OCI-LY3 (cell line): ENCODE results near the gene LRTM2.

ENCODE experiments used
- H2AFZ ChIP-seq: fragments of 200-600, 300-600 bp; shearing (Covaris generic); 2 replicates; pipeline ENCODE4 v1.6.0; 2014; ENCODE audit warnings: antibody characterized with exemption, low read depth, low read length
- H3K27ac ChIP-seq: fragments of 200-600, 300-600 bp; sonication (generic); 2 replicates; pipeline ENCODE4 v1.5.1; 2014; ENCODE audit warnings: mild to moderate bottlenecking, low read length, moderate library complexity, mixed read lengths
- H3K27me3 ChIP-seq: fragments of 200-600, 300-600 bp; sonication (generic); 2 replicates; pipeline ENCODE4 v1.6.1; 2014; ENCODE audit warnings: low read depth, low read length, mixed read lengths
- H3K36me3 ChIP-seq: fragments of 200-600, 300-600 bp; sonication (generic); replicated peaks from 2 replicates; pipeline ENCODE3; 2014; ENCODE audit warnings: low read depth, low read length, mixed read lengths
- H3K4me1 ChIP-seq: fragments of 300-600, 200-600 bp; sonication (generic); 2 replicates; pipeline ENCODE4 v1.6.1; 2014; ENCODE audit warnings: low read length, mixed read lengths
- H3K4me2 ChIP-seq: fragments of 200-600, 300-600 bp; sonication (generic); 2 replicates; pipeline ENCODE4 v1.6.1; 2014; ENCODE audit warnings: low read length, mixed read lengths
- H3K4me3 ChIP-seq: fragments of 300-600, 200-600 bp; sonication (generic); 2 replicates; pipeline ENCODE4 v1.5.1; 2014; ENCODE audit warnings: antibody characterized with exemption, mild to moderate bottlenecking, low read length, moderate library complexity
- H3K79me2 ChIP-seq: fragments of 300-600, 200-600 bp; shearing (Covaris generic); 2 replicates; pipeline ENCODE4 v1.6.1; 2014; ENCODE audit warnings: mild to moderate bottlenecking, low read length, mixed read lengths
- H3K9ac ChIP-seq: fragments of 300-600, 200-600 bp; shearing (Covaris generic); 2 replicates; pipeline ENCODE4 v1.6.0; 2014; ENCODE audit warnings: mild to moderate bottlenecking, low read length, moderate library complexity
- H3K9me3 ChIP-seq: fragments of 200-600, 300-600 bp; shearing (Covaris generic); 2 replicates; pipeline ENCODE4 v1.6.1; 2014; ENCODE audit warnings: low read length, mixed read lengths; ENCODE audit not compliant: insufficient read depth
- H4K20me1 ChIP-seq: fragments of 200-600, 300-600 bp; sonication (generic); 2 replicates; pipeline ENCODE4 v1.6.1; 2016; ENCODE audit warnings: low read length, mixed read lengths; ENCODE audit not compliant: insufficient read depth
- EZH2phosphoT487 ChIP-seq: fragments of 200-600 bp; shearing (Covaris generic); IDR thresholded peaks from 2 replicates; pipeline ENCODE4 v1.6.1; 2018; ENCODE audit warnings: antibody characterized with exemption, mixed run types, low read depth
- TF ChIP-seq, protein P1 (sequence below): fragments of 200-600, 300-600 bp; sonication (generic); IDR thresholded peaks from 2 replicates; pipeline ENCODE4 v1.5.1; 2014; ENCODE audit warnings: antibody characterized with exemption, low read length, low read depth

The LRTM2 gene

DNA sequence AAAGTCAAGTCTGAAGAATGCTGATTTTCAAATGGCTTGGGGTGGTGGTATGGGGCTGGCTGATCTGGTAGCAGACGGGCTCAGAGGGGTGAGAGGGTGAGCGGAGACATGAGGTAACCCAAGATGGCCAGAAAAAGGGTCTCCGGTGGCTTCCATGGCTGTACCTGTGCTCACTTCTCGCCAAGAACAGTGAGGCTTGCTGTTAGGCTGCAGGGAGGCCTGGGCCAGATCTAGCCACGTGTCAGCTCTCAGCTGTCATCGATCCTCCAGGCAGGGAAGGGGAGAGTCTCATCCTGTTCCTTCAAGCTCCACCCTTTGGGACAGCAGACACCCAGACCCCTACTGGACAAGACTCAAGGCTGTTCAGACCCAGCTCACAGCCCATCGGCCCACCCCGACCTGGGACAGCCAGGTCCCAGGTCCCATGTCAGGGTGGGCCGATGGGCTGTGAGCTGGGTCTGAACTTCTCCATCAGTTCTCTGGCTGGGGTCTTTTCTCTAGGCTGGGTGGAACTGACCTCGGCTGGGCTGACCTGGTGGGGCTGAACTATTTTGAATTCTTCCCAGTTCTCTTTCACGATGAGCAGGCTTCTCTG lies 9.0 kb downstream of the LRTM2 start:
- Histone ChIP-seq H3K4me3 (no peak overlapping the region), H3K9ac (no peak overlapping the region), H3K27me3 (peaks cover 5% of the 10 kb centered on the region; the same call in 1 of the 2 replicates), H3K36me3 (no peaks in the 10 kb centered on the region), H3K79me2 (no peaks in the 10 kb centered on the region), H4K20me1 (no peaks in the 10 kb centered on the region), H3K27ac (no peak overlapping the region), H3K4me2 (no peak overlapping the region), H3K4me1 (no peaks in the 10 kb centered on the region), H3K9me3 (no peaks in the 10 kb centered on the region), H2AFZ (no peak overlapping the region)
- no peak for TF ChIP-seq EZH2phosphoT487
- TF ChIP-seq, protein P1, sequence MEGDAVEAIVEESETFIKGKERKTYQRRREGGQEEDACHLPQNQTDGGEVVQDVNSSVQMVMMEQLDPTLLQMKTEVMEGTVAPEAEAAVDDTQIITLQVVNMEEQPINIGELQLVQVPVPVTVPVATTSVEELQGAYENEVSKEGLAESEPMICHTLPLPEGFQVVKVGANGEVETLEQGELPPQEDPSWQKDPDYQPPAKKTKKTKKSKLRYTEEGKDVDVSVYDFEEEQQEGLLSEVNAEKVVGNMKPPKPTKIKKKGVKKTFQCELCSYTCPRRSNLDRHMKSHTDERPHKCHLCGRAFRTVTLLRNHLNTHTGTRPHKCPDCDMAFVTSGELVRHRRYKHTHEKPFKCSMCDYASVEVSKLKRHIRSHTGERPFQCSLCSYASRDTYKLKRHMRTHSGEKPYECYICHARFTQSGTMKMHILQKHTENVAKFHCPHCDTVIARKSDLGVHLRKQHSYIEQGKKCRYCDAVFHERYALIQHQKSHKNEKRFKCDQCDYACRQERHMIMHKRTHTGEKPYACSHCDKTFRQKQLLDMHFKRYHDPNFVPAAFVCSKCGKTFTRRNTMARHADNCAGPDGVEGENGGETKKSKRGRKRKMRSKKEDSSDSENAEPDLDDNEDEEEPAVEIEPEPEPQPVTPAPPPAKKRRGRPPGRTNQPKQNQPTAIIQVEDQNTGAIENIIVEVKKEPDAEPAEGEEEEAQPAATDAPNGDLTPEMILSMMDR: no peak

DNA sequence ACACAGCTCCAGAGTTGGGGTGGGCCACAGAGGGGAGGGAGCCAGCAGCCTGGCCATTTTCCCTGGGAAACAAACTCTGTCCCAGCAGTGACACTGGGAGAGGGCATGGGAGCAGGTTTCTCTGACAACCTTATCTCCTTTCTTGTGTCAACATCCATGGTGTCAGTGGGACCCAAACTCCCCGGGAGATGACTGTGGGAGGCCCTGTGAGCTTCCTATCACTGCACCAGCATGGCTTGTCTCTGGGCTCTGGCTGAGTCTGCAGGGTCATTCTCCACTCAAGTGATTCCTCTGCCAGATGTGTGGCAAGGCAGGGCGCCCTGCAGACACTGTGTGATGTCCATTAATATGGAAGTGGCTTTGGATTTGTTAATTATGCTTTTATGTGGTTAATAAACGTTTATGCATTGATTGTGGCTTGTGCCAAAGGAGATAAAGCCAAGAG lies 10.1 kb downstream of the LRTM2 start:
- Histone ChIP-seq H3K27me3 (peaks cover 5% of the 10 kb centered on the region; the same call in 1 of the 2 replicates), H3K4me3 (no peak overlapping the region), H3K4me1 (no peaks in the 10 kb centered on the region), H3K9ac (no peak overlapping the region), H3K36me3 (no peaks in the 10 kb centered on the region), H2AFZ (no peak overlapping the region), H3K9me3 (no peaks in the 10 kb centered on the region), H4K20me1 (no peaks in the 10 kb centered on the region), H3K27ac (no peak overlapping the region), H3K4me2 (no peak overlapping the region), H3K79me2 (no peaks in the 10 kb centered on the region)
- TF ChIP-seq EZH2phosphoT487: no peak
- TF ChIP-seq, protein P1: no peak

DNA sequence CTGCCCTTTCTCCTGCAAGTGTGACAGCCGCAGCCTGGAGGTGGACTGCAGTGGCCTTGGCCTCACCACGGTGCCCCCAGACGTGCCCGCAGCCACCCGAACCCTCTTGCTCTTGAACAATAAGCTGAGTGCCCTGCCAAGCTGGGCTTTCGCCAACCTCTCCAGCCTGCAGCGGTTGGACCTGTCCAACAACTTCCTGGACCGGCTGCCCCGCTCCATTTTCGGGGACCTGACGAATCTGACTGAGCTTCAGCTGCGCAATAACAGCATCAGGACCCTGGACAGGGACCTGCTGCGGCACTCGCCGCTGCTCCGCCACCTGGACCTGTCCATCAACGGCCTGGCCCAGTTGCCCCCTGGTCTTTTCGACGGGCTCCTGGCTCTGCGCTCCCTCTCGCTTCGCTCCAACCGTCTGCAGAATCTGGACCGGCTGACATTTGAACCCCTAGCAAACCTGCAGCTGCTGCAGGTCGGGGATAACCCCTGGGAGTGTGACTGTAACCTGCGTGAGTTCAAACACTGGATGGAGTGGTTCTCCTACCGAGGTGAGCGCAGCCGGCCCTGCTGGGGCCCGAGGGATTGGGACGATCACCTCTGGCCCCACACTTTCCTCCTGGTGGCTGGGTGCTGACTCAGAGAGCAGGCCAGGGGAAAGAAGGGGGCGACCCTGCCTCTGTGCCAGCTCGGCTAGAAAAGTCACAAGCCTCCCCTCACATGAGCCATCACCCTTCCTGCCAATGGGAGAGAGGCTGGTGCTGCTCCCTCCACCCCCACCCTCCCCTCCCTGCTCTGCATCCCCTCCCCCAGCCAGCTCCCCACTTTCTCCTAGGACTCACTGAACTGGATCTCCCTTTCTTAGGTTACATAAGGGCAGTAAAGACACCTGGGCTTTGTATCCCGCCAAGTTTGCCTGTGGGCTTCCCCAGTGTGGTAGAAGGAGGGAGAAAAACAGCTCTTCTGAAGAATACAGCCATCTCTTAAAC lies 10.9 kb downstream of the LRTM2 start:
- Histone ChIP-seq H4K20me1 (no peaks in the 10 kb centered on the region), H3K4me3 (no peak overlapping the region), H3K4me1 (no peaks in the 10 kb centered on the region), H2AFZ (no peak overlapping the region), H3K79me2 (no peaks in the 10 kb centered on the region), H3K27me3 (peaks cover 5% of the 10 kb centered on the region; the same call in 1 of the 2 replicates), H3K27ac (no peak overlapping the region), H3K4me2 (no peak overlapping the region), H3K9ac (no peak overlapping the region), H3K9me3 (no peaks in the 10 kb centered on the region), H3K36me3 (no peaks in the 10 kb centered on the region)
- TF ChIP-seq, protein P1: no peak
- no peak for TF ChIP-seq EZH2phosphoT487
